Measurements from ENCODE around the gene ATP6V1G3.
A peak's percentile ranks its signal among the peaks of the same experiment; 100 is the strongest.
"Not testable (repeated sequence)": the region's sequence is repeated elsewhere in the genome, so short reads cannot be mapped to it uniquely, and the experiment has no call there.

ATP6V1G3 gene

GRCh38 chr1:198540580-198540979 is at the start of gene ATP6V1G3:
Gene ATP6V1G3 (minus strand): TSS chr1:198540680. CDS start chr1:198540650, 30 bp downstream.
- no peak for DNase-seq

DNA sequence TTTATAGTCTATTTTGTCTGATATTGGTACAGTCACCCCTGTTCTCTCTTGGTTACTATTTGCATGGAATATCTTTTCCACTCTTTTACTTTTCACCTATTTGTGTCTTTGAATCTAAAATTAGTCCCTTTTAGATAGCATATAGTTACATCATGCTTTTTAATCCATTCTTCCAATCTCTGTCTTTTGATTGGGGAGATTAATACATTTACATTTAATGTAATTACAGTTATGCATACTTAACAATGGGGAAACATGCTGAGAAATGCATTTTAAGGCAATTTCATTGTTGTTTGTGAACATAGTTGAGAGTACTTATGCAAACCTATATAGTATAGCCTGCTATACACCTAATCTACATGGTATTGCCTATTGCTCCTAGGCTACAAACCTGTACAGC is 48.4 kb upstream of the ATP6V1G3 start:
- no peak for DNase-seq

GRCh38 chr1:198584163-198584562 is 43.7 kb upstream of the ATP6V1G3 start:
- DNase-seq = no peak

DNA sequence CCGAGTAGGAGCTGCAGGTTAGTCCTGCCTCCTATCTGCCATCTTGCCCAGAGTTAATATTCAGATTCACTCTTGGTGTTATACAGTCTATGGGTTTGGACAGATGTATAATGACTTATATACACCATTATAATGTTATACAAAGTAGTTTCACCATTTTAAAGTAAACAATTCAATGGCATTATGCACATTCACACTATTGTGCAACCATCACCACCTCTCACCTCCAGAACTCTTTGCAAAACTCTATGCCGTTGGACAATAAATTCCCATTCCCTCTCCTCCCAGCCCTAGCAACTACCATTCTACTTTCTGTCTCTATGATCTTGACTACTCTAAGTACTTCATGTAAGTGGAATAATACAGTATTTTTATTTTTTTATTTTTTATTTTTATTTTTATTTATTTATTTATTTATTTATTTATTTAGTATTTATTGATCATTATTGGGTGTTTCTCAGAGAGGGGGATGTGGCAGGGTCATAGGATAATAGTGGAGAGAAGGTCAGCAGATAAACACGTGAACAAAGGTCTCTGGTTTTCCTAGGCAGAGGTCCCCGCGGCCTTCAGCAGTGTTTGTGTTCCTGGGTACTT is 42.8 kb upstream of the ATP6V1G3 start:
- DNase-seq = not testable (repeated sequence)

GRCh38 chr1:198577444-198577843 is 37.0 kb upstream of the ATP6V1G3 start:
- peak; percentile 88 for DNase-seq

GRCh38 chr1:198575798-198576641 is 35.5 kb upstream of the ATP6V1G3 start:
- peak; percentile 20 for DNase-seq

GRCh38 chr1:198575292-198575691 is 34.8 kb upstream of the ATP6V1G3 start:
- DNase-seq = no peak

- DNase-seq = no peak
These were observed 33.8 kb upstream of the ATP6V1G3 start for GRCh38 chr1:198574325-198574724.

- no peak for DNase-seq
These were observed 24.2 kb upstream of the ATP6V1G3 start for GRCh38 chr1:198564716-198565115.

DNA sequence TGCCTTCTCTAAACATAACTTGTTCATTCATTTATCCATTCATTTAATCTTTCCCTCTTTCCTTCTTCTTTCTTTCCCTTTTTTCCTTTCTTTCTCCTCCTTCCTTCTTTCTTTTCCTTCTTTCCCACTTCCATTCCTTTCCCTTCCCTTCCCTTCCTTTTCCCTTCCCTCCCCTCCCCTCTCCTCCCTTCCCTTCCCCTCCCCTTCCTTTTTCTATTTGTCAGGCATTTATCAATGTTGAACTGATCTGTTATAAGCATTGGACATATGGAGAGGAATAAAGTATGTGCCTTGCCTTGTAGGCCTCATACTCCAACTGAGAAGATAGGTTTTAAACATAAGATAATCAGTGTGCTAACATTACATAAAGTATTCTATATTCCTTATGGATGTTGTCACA is 23.7 kb upstream of the ATP6V1G3 start:
- DNase-seq = no peak

DNA sequence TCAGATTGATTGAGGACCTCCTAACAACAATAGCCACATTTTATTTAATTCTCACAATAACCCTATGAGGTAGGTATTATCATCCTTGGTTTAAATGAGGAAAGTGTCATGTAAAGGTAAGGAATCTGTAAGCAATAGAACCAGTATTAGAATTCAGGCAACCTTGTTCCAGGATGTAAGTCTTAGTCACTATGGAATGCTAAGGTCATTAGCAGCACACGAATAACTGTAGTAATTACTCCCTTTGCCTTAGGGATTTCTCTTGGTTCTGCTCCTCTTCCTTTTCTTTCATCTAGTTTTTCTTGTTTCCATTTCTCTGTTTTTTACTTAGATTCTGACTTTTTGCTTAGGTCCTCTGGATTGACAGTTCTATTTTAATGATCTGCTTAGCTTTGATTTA is 23.1 kb upstream of the ATP6V1G3 start:
- peak; percentile 33 for DNase-seq

- DNase-seq = no peak
These were observed 19.7 kb upstream of the ATP6V1G3 start for GRCh38 chr1:198560161-198560560.

GRCh38 chr1:198559362-198559761 is 18.9 kb upstream of the ATP6V1G3 start:
- DNase-seq = no peak

GRCh38 chr1:198558402-198558801 is 17.9 kb upstream of the ATP6V1G3 start:
- DNase-seq = no peak

DNA sequence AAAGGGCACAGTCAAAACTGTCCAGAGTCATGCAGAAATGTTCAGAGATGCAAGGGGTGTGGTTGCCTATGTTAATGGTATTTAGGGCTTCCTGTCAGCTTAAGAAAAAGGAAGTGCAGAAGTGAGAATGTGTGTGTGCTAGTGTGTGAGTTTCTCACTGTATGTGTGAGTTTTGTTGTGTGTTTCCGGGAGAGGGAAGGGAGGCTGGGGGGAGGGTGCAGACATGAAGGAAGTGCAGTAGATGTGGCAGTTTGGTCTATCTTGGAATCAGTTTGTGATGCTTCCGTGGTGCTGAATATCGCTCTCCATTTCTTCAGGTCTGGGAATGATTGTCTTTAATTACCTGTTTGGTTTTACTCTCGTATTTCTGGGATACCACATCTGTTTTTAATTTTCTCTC is 16.5 kb upstream of the ATP6V1G3 start:
- DNase-seq = peak; percentile 54

- peak; percentile 55 for DNase-seq
These were observed 12.4 kb upstream of the ATP6V1G3 start for GRCh38 chr1:198552668-198553416.

DNA sequence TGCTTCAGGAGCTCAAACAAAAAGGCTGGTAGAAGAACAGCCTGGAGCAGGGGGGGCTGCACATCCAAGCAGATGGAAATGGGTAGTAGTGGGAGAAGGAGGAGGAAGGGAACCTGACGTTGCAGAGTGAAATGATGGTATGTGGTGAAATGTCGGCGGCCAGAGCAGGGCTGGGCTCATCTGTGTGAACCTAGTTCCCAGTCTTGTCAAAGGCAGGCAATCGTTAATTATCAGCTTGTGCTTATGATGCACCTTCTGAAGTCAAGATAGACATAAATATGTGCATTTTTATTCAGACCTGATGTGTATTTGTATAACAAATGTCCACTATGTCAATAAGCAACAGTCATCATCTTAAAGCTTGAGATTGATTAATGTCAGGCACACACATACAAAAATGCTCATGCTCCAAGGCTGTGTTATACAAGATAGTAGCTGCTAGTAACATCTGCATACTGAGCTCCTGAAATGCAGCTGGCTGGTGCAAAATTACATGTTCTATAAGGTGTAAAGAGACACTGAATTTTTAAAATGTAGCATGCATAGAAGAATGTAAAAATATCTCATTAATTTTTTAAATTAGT is 10.6 kb upstream of the ATP6V1G3 start:
- DNase-seq = peak; percentile 33

DNA sequence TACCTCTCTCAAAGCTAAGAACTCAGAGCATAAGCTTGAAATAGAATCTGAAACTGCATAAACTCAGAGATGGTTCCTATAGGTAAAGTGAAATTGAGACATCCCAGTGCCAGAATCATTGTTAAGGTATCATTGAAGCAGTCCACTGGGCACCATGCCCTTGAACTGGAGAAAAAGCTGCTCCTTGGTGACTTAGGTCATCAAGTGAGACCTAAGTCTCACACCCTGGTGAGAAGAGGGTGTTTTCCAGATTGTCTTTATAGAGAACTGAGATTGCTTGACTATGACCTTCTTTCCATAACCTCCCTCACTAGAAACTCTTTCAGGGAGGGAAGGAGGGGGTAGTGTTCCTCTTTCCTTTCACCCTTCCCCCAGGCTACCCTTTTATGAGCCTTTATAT is 9.4 kb upstream of the ATP6V1G3 start:
- DNase-seq = no peak

- DNase-seq = no peak
These were observed 8.4 kb upstream of the ATP6V1G3 start for GRCh38 chr1:198548890-198549289.

GRCh38 chr1:198545156-198545555 is 4.7 kb upstream of the ATP6V1G3 start:
- DNase-seq = no peak

DNA sequence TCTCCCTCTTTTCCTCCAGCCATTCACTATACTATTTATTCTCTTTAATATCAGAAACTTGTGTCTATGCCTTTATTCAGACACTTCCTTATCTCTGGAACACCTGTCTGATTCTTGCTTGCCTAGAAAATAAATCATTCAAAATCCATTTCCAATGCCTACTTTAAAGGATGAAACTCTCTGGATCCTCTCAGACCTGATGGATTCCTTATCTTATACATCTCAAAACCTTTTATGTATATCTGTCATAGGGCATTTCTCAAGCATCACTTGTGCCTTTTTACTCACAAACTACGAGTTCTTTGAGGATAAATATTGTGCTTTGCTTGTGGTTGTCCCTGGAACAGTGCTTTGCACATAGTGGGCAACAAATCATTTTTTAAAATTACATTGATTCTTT is 3.8 kb upstream of the ATP6V1G3 start:
- no peak for DNase-seq

- no peak for DNase-seq
These were observed 3.3 kb upstream of the ATP6V1G3 start for GRCh38 chr1:198543670-198544260.

GRCh38 chr1:198542632-198543031 is 2.2 kb upstream of the ATP6V1G3 start:
- no peak for DNase-seq
